GM08714 (cell line): ENCODE measurements around the gene NGEF.

Experiments used
- H3K4me3 ChIP-seq: fragments of 200-500 bp; sonication (Bioruptor generic); 2 replicates; pipeline ENCODE4 v1.5.1; 2014; ENCODE audit warnings: mild to moderate bottlenecking, low read length, inconsistent platforms
- ZNF274 ChIP-seq: IDR thresholded peaks from 2 replicates; pipeline ENCODE4 v1.6.1; 2012; ENCODE audit warnings: mild to moderate bottlenecking, low read depth, low read length

Gene NGEF

GRCh38 chr2:232876161-232876977, 136.7 kb downstream of the NGEF start:
- TF ChIP-seq ZNF274, result no peak
- H3K4me3 ChIP-seq, result peak overlapping the region; percentile 53; the same call in 1 of the 2 replicates

- H3K4me3 ChIP-seq, result no peak overlapping the region
- TF ChIP-seq ZNF274, result no peak
Measured at GRCh38 chr2:232875256-232876121, 137.6 kb downstream of the NGEF start.

GRCh38 chr2:232874677-232875223, 138.3 kb downstream of the NGEF start:
- TF ChIP-seq ZNF274, result no peak
- H3K4me3 ChIP-seq, result no peak overlapping the region

GRCh38 chr2:232873909-232874641, 139.0 kb downstream of the NGEF start:
- TF ChIP-seq ZNF274, result no peak
- H3K4me3 ChIP-seq, result no peak overlapping the region

- TF ChIP-seq ZNF274, result no peak
Measured at GRCh38 chr2:232873292-232873908, 139.7 kb downstream of the NGEF start.

GRCh38 chr2:232872826-232873225, 140.2 kb downstream of the NGEF start:
- no peak for TF ChIP-seq ZNF274
- H3K4me3 ChIP-seq, result no peak overlapping the region

More at GRCh38 chr2:232873292-232873908, 139.7 kb downstream of the NGEF start:
- no peak overlapping the region for H3K4me3 ChIP-seq

GRCh38 chr2:232871835-232872736, 141.0 kb downstream of the NGEF start:
- H3K4me3 ChIP-seq, result no peak overlapping the region
- no peak for TF ChIP-seq ZNF274

- H3K4me3 ChIP-seq, result no peak overlapping the region
- no peak for TF ChIP-seq ZNF274
Measured at GRCh38 chr2:232871418-232871834, 141.6 kb downstream of the NGEF start.

- TF ChIP-seq ZNF274, result no peak
- H3K4me3 ChIP-seq, result no peak overlapping the region
Measured at GRCh38 chr2:232870766-232871371, 142.2 kb downstream of the NGEF start.

- H3K4me3 ChIP-seq, result no peak within 1 kb of the TSS
- TF ChIP-seq ZNF274, result no peak
Measured at GRCh38 chr2:232870018-232870765, 142.9 kb downstream of the NGEF start, which contains the start of gene SNORC. TSS of gene SNORC (plus strand) at chr2:232870264. CDS start at chr2:232870342, 78 bp downstream.
